Ishikawa (cell line): ENCODE measurements around the gene MMS19.

Source experiments
- CEBPB ChIP-seq: IDR thresholded peaks from 2 replicates; pipeline ENCODE4 v1.6.1; 2012
- CREB1 ChIP-seq: IDR thresholded peaks from 2 replicates; pipeline ENCODE4 v1.6.1; 2012; ENCODE audit warnings: low read depth
- EGR1 ChIP-seq: IDR thresholded peaks from 2 replicates; pipeline ENCODE4 v1.6.1; 2012
- EP300 ChIP-seq: IDR thresholded peaks from 2 replicates; pipeline ENCODE4 v1.6.1; 2012; ENCODE audit warnings: borderline replicate concordance
- FOXM1 ChIP-seq: IDR thresholded peaks from 2 replicates; pipeline ENCODE4 v1.6.1; 2012; ENCODE audit warnings: low read depth, borderline replicate concordance
- MAX ChIP-seq: IDR thresholded peaks from 2 replicates; pipeline ENCODE4 v1.6.1; 2012
- NFIC ChIP-seq: IDR thresholded peaks from 2 replicates; pipeline ENCODE4 v1.6.1; 2012
- RAD21 ChIP-seq: IDR thresholded peaks from 2 replicates; pipeline ENCODE4 v1.6.1; 2012; ENCODE audit warnings: low read depth
- REST ChIP-seq: IDR thresholded peaks from 2 replicates; pipeline ENCODE4 v1.6.1; 2012; ENCODE audit warnings: low read depth, mild to moderate bottlenecking
- TAF1 ChIP-seq: IDR thresholded peaks from 2 replicates; pipeline ENCODE4 v1.6.1; 2012; ENCODE audit warnings: low read depth, mild to moderate bottlenecking
- TCF12 ChIP-seq: IDR thresholded peaks from 2 replicates; pipeline ENCODE4 v1.6.1; 2012; ENCODE audit warnings: low read depth
- TEAD4 ChIP-seq: IDR thresholded peaks from 2 replicates; pipeline ENCODE4 v1.6.1; 2012
- USF1 ChIP-seq: IDR thresholded peaks from 2 replicates; pipeline ENCODE4 v1.6.1; 2012
- YY1 ChIP-seq: IDR thresholded peaks from 2 replicates; pipeline ENCODE4 v1.6.1; 2012; ENCODE audit warnings: low read depth
- ZBTB7A ChIP-seq: IDR thresholded peaks from 2 replicates; pipeline ENCODE4 v1.6.1; 2012; ENCODE audit warnings: low read depth

MMS19 gene

GRCh38 chr10:97498076-97498840, at the start of gene MMS19:
Gene MMS19 (minus strand): TSS chr10:97498422. CDS start chr10:97498384, 38 bp downstream.
- TF ChIP-seq FOXM1: no peak
- TF ChIP-seq REST: peak; percentile 25; the same call in 1 of the 2 replicates
- TF ChIP-seq USF1: peak; percentile 94
- TF ChIP-seq TAF1: peak; percentile 97
- peak; percentile 83; the same call in 1 of the 2 replicates for TF ChIP-seq MAX
- peak; percentile 94 for TF ChIP-seq YY1
- no peak for TF ChIP-seq CEBPB
- TF ChIP-seq TEAD4: no peak
- TF ChIP-seq EGR1: peak; percentile 70
- TF ChIP-seq NFIC: no peak
- TF ChIP-seq TCF12: peak; percentile 51; the same call in 1 of the 2 replicates
- no peak for TF ChIP-seq ZBTB7A
- no peak for TF ChIP-seq CREB1
- no peak for TF ChIP-seq RAD21

- TF ChIP-seq CEBPB (no peak), YY1 (no peak), RAD21 (no peak), CREB1 (no peak), EGR1 (no peak), REST (no peak), FOXM1 (no peak), USF1 (no peak), NFIC (no peak), EP300 (no peak), TCF12 (no peak), MAX (no peak), ZBTB7A (no peak), TAF1 (no peak), TEAD4 (no peak)
These were observed 49.7 kb upstream of the MMS19 start for GRCh38 chr10:97547962-97548361.

- TF ChIP-seq FOXM1: no peak
- TF ChIP-seq NFIC: no peak
- no peak for TF ChIP-seq EP300
- no peak for TF ChIP-seq RAD21
- TF ChIP-seq TEAD4: no peak
- no peak for TF ChIP-seq REST
- no peak for TF ChIP-seq CREB1
- no peak for TF ChIP-seq TAF1
- no peak for TF ChIP-seq ZBTB7A
- no peak for TF ChIP-seq USF1
- no peak for TF ChIP-seq EGR1
- no peak for TF ChIP-seq CEBPB
- TF ChIP-seq TCF12: no peak
- no peak for TF ChIP-seq YY1
- no peak for TF ChIP-seq MAX
These were observed 49.0 kb upstream of the MMS19 start for GRCh38 chr10:97547271-97547600.
